Measurements from ENCODE around the gene C2CD2L. TPM values are rescaled to one million over a fixed set of nuclear protein-coding genes. Genes with fewer than 3 reads are reported as not detected.

C2CD2L gene
- total and polyA plus RNA-seq, 3 experiments from 2014 or later: 9.9 to 26.5 (median 26.3) TPM

DNA sequence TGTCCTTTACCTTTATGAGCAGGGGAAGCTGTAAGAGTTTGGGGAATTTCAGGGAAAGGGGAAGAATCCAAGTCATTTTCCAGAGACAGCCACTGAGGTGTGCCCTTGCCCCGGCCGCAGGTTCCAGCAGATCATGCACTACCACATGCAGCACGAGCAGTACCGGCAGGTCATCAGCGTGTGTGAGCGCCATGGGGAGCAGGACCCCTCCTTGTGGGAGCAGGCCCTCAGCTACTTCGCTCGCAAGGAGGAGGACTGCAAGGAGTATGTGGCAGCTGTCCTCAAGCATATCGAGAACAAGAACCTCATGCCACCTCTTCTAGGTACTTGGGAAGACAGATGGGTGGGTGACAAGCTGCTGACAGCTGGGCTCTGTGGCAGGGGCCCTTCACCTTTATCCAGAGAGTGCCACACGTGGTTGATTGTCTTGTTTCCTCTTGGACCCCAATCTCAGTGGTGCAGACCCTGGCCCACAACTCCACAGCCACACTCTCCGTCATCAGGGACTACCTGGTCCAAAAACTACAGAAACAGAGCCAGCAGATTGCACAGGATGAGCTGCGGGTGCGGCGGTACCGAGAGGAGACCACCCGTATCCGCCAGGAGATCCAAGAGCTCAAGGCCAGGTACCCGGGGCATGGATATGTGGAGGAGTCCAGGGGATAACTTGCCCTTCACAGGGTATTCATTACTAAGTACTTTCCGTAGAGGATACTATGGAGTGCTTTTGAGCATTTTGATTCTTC is 28.3 kb upstream of the C2CD2L start:
- POLR2A ChIA-PET: no interaction called here
- Histone ChIP-seq H3K27ac (ENCODE audit: low read depth, low read length) (no peak overlapping the region), H3K9me3 (ENCODE audit: low read length) (no peaks in the 10 kb centered on the region), H3K36me3 (ENCODE audit: insufficient read depth, low read length) (peaks cover 54% of the 10 kb centered on the region), H3K4me3 (ENCODE audit: low read length) (no peak overlapping the region), H3K4me1 (ENCODE audit: insufficient read depth, low read length) (no peaks in the 10 kb centered on the region), H3K27me3 (ENCODE audit: insufficient read depth, low read length, poor library complexity, severe bottlenecking) (no peaks in the 10 kb centered on the region)
- Mint-ChIP-seq H3K4me1 (no peaks in the 10 kb centered on the region), H3K4me3 (peak overlapping the region in 1 of 7 donors; percentile 24), H3K27ac (no peak overlapping the region), H3K36me3 (peaks cover 0 to 71% (median 14%) of the 10 kb centered on the region in 3 donors), H3K9me3 (no peaks in the 10 kb centered on the region), H3K27me3 (no peaks in the 10 kb centered on the region)
- DNase-seq: no peak
- CTCF ChIA-PET: interaction anchor here (1.2 to 2.2 kb wide), 2 partner anchors 11 to 118 kb away, joined by 3 to 6 read pairs; partner anchors contain the start of gene VPS11

DNA sequence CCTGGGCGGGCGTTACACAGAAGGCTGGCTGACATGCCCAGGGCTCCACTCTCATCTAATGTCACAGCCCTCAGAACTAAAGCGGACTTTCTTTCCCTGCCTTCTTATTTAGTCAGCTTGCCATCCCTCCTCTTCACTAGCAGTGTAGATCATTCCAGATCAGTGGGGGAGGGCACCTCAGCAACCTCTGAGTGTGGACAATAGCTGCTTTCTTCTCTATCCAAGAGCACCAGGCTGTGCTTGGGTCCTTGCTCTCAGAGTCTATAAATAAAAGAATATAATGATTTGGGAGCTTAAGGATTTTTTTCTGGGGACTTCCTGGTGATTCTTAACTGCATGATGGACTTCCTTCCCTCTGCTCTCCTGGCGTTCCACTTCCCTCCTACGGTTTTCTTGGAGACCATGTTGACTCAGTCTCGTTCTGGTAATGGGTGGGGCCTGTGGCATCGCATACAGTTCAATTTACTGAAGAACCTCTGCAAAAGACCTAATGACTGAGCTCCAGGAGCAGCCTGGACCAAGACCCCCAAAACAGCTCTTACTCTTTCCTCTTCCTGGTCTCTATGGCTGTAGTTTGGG is 25.4 kb upstream of the C2CD2L start:
- POLR2A ChIA-PET: no interaction called here
- Mint-ChIP-seq H3K36me3 (peaks cover 0 to 65% (median 13%) of the 10 kb centered on the region in 3 donors), H3K27ac (peak overlapping the region in 5 of 8 donors; percentile 56 to 86 (median 64)), H3K27me3 (no peaks in the 10 kb centered on the region), H3K4me3 (peak overlapping the region in 1 of 7 donors; percentile 43), H3K9me3 (no peaks in the 10 kb centered on the region), H3K4me1 (peaks cover 12 to 19% (median 14%) of the 10 kb centered on the region in 3 donors)
- peaks cover 15% of the 10 kb centered on the region for H3K4me1 ChIP-seq (ENCODE audit: insufficient read depth, low read length)
- no peaks in the 10 kb centered on the region for H3K27me3 ChIP-seq (ENCODE audit: insufficient read depth, low read length, poor library complexity, severe bottlenecking)
- no peaks in the 10 kb centered on the region for H3K9me3 ChIP-seq (ENCODE audit: low read length)
- no peak for DNase-seq
- H3K27ac ChIP-seq (ENCODE audit: low read depth, low read length): no peak overlapping the region
- H3K4me3 ChIP-seq (ENCODE audit: low read length): no peak overlapping the region
- H3K36me3 ChIP-seq (ENCODE audit: insufficient read depth, low read length): peaks cover 48% of the 10 kb centered on the region
- CTCF ChIA-PET: no interaction called here

DNA sequence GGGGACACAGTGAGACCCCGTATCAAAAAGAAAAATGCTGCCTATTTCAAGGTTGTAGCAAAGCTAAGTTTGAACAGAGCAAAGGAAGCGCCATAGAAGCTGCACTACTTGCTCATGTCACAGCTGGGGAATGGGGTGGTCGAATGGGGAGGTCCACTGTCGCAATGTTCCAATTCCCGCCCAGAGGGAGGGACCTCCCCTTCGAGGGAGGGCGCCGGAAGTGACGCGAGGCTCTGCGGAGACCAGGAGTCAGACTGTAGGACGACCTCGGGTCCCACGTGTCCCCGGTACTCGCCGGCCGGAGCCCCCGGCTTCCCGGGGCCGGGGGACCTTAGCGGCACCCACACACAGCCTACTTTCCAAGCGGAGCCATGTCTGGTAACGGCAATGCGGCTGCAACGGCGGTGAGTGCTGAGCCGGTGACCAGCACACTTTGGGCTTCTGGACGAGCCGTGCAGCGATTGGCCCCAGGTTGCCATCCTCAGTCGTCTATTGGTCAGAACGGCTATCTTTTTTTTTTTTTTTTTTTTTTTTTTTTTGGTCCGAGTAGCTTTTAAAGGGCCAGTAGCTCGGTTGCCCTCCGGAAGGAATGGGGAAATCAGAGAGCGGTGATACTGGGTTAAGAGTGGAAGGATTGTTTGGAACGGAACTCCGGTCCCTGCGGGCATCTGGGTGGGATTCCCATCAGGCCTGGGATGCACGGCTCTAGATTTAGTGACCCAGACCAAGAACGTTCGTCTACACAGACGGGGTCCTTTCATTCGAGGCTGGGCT is 22.3 kb upstream of the C2CD2L start, which contains the start of gene HMBS:
Gene HMBS, plus strand, starts transcription at position 219 of the 774 bp plus-strand sequence. Its CDS starts 153 bp downstream, at position 372.
- Mint-ChIP-seq H3K27ac (peak within 1 kb of the TSS; percentile 89 to 98 (median 96)), H3K4me1 (peaks cover 17 to 25% (median 21%) of the 10 kb centered on the region in 3 donors), H3K27me3 (no peaks in the 10 kb centered on the region), H3K36me3 (peaks cover 0 to 34% (median 3%) of the 10 kb centered on the region in 3 donors), H3K9me3 (no peaks in the 10 kb centered on the region), H3K4me3 (peak within 1 kb of the TSS; percentile 93 to 98 (median 95))
- Histone ChIP-seq H3K27me3 (ENCODE audit: insufficient read depth, low read length, poor library complexity, severe bottlenecking) (no peaks in the 10 kb centered on the region), H3K4me1 (ENCODE audit: insufficient read depth, low read length) (peaks cover 15% of the 10 kb centered on the region), H3K27ac (ENCODE audit: low read depth, low read length) (peak within 1 kb of the TSS; percentile 89), H3K36me3 (ENCODE audit: insufficient read depth, low read length) (peaks cover 18% of the 10 kb centered on the region), H3K4me3 (ENCODE audit: low read length) (peak within 1 kb of the TSS; percentile 98), H3K9me3 (ENCODE audit: low read length) (no peaks in the 10 kb centered on the region)
- peak; percentile 88 to 94 (median 90) for DNase-seq
- ChIA-PET CTCF (interaction anchor here (0.7 to 2.9 kb wide), 9 partner anchors 10 to 293 kb away, joined by 3 to 13 read pairs (median 7); partner anchors contain the start of gene VPS11), POLR2A (interaction anchor here (0.6 to 2.7 kb wide), 19 partner anchors 8 to 1854 kb away, joined by 3 to 39 read pairs (median 5); partner anchors contain the start of genes C2CD2L, CBL, CENATAC and DPAGT1)

DNA sequence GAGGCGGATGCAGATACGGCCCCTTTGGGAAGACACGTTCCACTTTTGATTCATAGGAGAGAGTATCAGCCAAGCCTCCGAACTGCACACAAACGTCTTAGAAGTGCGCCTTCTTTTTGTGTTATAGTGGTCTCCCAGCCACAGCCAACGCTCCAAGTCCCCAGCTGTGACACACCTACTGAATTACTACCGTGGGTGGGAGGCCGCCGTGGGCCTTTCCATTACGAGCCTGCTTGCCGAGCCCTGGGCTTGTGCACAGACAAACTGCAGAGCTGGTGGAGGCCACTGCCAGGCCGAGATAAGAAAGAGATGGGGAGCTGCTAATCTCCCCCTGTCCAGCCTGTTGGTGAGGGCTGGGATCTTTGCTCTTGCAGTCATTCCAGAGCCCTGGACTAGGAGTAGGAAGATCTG is 21.7 kb upstream of the C2CD2L start:
- Histone ChIP-seq H3K9me3 (ENCODE audit: low read length) (no peaks in the 10 kb centered on the region), H3K36me3 (ENCODE audit: insufficient read depth, low read length) (peaks cover 17% of the 10 kb centered on the region), H3K4me3 (ENCODE audit: low read length) (peak overlapping the region; percentile 98), H3K27ac (ENCODE audit: low read depth, low read length) (peak overlapping the region; percentile 89), H3K4me1 (ENCODE audit: insufficient read depth, low read length) (peaks cover 15% of the 10 kb centered on the region), H3K27me3 (ENCODE audit: insufficient read depth, low read length, poor library complexity, severe bottlenecking) (no peaks in the 10 kb centered on the region)
- CTCF ChIA-PET: interaction anchor here (1.2 to 2.9 kb wide), 8 partner anchors 9 to 293 kb away, joined by 3 to 13 read pairs (median 8); partner anchors contain the start of gene VPS11
- H3K4me1 Mint-ChIP-seq: peaks cover 17 to 25% (median 21%) of the 10 kb centered on the region in 3 donors
- H3K4me3 Mint-ChIP-seq: peak overlapping the region; percentile 93 to 98 (median 95)
- no peaks in the 10 kb centered on the region for H3K9me3 Mint-ChIP-seq
- peaks cover 0 to 2% of the 10 kb centered on the region in 2 donors for H3K27me3 Mint-ChIP-seq
- POLR2A ChIA-PET: interaction anchor here (0.6 to 2.7 kb wide), 17 partner anchors 7 to 1855 kb away, joined by 3 to 39 read pairs (median 5); partner anchors contain the start of genes C2CD2L, CBL, CENATAC and HINFP
- peaks cover 0 to 28% (median 6%) of the 10 kb centered on the region in 3 donors for H3K36me3 Mint-ChIP-seq
- DNase-seq: no peak
- peak overlapping the region; percentile 71 to 98 (median 94) for H3K27ac Mint-ChIP-seq

DNA sequence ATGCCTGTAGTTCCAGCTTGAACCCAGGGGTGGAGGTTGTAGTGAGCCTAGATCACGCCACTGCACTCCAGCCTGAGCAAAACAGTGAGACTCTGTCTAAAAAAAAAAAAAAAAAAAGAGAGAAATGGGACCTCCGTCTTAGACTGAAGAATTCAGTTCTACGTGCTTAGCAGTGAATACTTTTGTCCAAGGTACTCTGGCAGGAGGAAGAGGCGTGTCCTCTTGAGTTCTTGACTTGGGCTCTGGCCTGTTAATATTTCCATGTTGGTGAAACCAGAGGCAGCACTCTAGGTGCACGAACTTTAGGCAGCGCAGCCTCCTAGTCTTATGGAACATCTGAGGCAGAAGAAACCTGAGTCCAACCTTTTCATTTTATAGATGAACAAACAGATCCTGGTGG is 20.0 kb upstream of the C2CD2L start:
- peaks cover 0 to 2% of the 10 kb centered on the region in 2 donors for H3K27me3 Mint-ChIP-seq
- H3K4me3 Mint-ChIP-seq: peak overlapping the region in 2 of 7 donors; percentile 70 to 78
- DNase-seq: no peak
- peaks cover 0 to 12% (median 3%) of the 10 kb centered on the region in 3 donors for H3K36me3 Mint-ChIP-seq
- CTCF ChIA-PET: interaction anchor here (1.0 to 2.9 kb wide), 2 partner anchors 7 to 25 kb away, joined by 3 to 13 read pairs; a partner anchor contains a TSS
- Histone ChIP-seq H3K36me3 (ENCODE audit: insufficient read depth, low read length) (peaks cover 2% of the 10 kb centered on the region), H3K27me3 (ENCODE audit: insufficient read depth, low read length, poor library complexity, severe bottlenecking) (no peaks in the 10 kb centered on the region), H3K27ac (ENCODE audit: low read depth, low read length) (peak overlapping the region; percentile 79), H3K9me3 (ENCODE audit: low read length) (no peaks in the 10 kb centered on the region), H3K4me3 (ENCODE audit: low read length) (no peak overlapping the region), H3K4me1 (ENCODE audit: insufficient read depth, low read length) (peaks cover 15% of the 10 kb centered on the region)
- no peaks in the 10 kb centered on the region for H3K9me3 Mint-ChIP-seq
- peaks cover 17 to 30% (median 22%) of the 10 kb centered on the region in 3 donors for H3K4me1 Mint-ChIP-seq
- peak overlapping the region in 1 of 8 donors; percentile 54 for H3K27ac Mint-ChIP-seq
- POLR2A ChIA-PET: no interaction called here

DNA sequence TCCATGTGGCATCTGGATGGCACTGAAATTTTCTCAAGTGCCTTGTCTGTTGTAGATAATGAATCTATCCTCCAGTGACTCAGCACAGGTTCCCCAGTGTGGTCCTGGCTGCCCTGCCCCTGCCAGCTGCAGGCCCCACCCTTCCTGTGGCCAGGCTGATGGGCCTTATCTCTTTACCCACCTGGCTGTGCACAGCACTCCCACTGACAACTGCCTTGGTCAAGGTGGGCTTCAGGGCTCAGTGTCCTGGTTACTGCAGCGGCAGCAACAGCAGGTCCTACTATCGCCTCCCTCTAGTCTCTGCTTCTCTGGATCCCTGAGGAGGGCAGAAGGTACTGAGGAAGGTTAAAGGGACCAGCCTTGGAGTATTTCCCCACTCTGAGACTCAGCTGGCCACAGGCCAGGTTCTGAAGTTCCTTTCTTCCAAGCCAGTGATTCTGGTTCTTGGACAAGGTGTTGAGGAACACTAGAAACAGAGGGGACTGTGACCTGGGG is 19.4 kb upstream of the C2CD2L start:
- H3K36me3 Mint-ChIP-seq: peaks cover 0 to 12% (median 3%) of the 10 kb centered on the region in 3 donors
- peak overlapping the region in 1 of 8 donors; percentile 54 for H3K27ac Mint-ChIP-seq
- Histone ChIP-seq H3K9me3 (ENCODE audit: low read length) (no peaks in the 10 kb centered on the region), H3K36me3 (ENCODE audit: insufficient read depth, low read length) (no peaks in the 10 kb centered on the region), H3K4me1 (ENCODE audit: insufficient read depth, low read length) (peaks cover 20% of the 10 kb centered on the region), H3K27me3 (ENCODE audit: insufficient read depth, low read length, poor library complexity, severe bottlenecking) (no peaks in the 10 kb centered on the region), H3K27ac (ENCODE audit: low read depth, low read length) (peak overlapping the region; percentile 79), H3K4me3 (ENCODE audit: low read length) (no peak overlapping the region)
- peaks cover 0 to 2% of the 10 kb centered on the region in 2 donors for H3K27me3 Mint-ChIP-seq
- CTCF ChIA-PET: interaction anchor here (1.0 kb wide), 1 partner anchor 24 kb away, joined by 3 read pairs; no protein-coding TSS in a partner anchor
- DNase-seq: no peak
- peaks cover 23 to 37% (median 28%) of the 10 kb centered on the region in 3 donors for H3K4me1 Mint-ChIP-seq
- no peaks in the 10 kb centered on the region for H3K9me3 Mint-ChIP-seq
- H3K4me3 Mint-ChIP-seq: peak overlapping the region in 2 of 7 donors; percentile 26 to 78
- POLR2A ChIA-PET: no interaction called here

DNA sequence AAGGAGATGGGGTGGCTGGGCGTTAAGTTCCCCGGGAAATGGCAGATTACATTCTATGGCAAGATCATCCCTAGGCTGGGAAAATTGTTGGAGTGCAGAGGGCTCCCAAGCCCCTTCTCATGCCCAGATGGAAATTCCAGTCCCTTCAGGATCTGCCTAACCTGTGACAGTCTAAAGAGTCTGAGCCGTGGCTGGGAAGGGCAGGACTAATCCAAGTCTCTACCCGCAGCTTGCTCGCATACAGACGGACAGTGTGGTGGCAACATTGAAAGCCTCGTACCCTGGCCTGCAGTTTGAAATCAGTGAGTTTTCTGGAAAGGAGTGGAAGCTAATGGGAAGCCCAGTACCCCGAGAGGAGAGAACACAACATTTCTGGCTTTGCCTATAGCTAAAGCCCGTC is 18.7 kb upstream of the C2CD2L start:
- ChIA-PET CTCF (no interaction called here), POLR2A (no interaction called here)
- no peaks in the 10 kb centered on the region for H3K9me3 Mint-ChIP-seq
- peak overlapping the region in 1 of 7 donors; percentile 49 for H3K4me3 Mint-ChIP-seq
- Histone ChIP-seq H3K4me3 (ENCODE audit: low read length) (no peak overlapping the region), H3K36me3 (ENCODE audit: insufficient read depth, low read length) (no peaks in the 10 kb centered on the region), H3K27ac (ENCODE audit: low read depth, low read length) (peak overlapping the region; percentile 79), H3K9me3 (ENCODE audit: low read length) (no peaks in the 10 kb centered on the region), H3K27me3 (ENCODE audit: insufficient read depth, low read length, poor library complexity, severe bottlenecking) (no peaks in the 10 kb centered on the region), H3K4me1 (ENCODE audit: insufficient read depth, low read length) (peaks cover 26% of the 10 kb centered on the region)
- DNase-seq: no peak
- H3K4me1 Mint-ChIP-seq: peaks cover 27 to 43% (median 34%) of the 10 kb centered on the region in 3 donors
- peaks cover 0 to 12% (median 3%) of the 10 kb centered on the region in 3 donors for H3K36me3 Mint-ChIP-seq
- H3K27me3 Mint-ChIP-seq: peaks cover 0 to 2% of the 10 kb centered on the region in 2 donors
- no peak overlapping the region for H3K27ac Mint-ChIP-seq

Data from CD8-positive, alpha-beta memory T cell (primary cell).